ENCODE results near the gene RBM4B.

DNA sequence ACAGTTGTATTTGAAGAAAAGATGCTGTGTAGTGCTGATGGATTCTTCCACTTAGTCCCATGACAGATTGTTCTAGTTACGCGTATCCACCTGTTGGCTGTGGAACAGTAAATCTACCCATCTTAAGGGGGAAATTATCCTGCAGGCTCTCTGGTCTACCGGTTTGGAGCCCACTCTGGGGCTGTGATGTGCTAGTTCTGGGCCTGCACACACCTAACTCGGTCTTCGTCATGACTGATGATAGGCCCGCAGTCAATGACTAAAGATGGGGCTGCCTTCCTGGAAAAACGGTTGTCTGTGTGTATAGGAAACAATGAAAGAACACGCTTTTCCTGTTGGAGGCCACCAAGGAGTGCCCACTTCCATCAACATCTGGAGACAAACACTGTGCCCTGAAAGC, 6.2 kb upstream of the RBM4B start:
- TF ChIP-seq EP300 (IDR thresholded peaks at IDR 0.05) (no peak), CTCF (IDR thresholded peaks at IDR 0.05) (no peak), POLR2AphosphoS5 (IDR thresholded peaks at IDR 0.05) (no peak)
